Measurements from ENCODE around the gene WNT9A. TPM values are rescaled to one million over a fixed set of nuclear protein-coding genes. Genes with fewer than 3 reads are reported as not detected.
A peak's percentile ranks its signal among the peaks of the same experiment; 100 is the strongest.

WNT9A gene
- 0.31 and 0.36 TPM in 2 replicates for polyA plus RNA-seq (2012; rRNA removed)
- 0.26 and 0.31 TPM in 2 replicates for polyA plus RNA-seq (2012; cell fraction: cytosol; rRNA removed)
- polyA plus RNA-seq (2012; cell fraction: nucleus; rRNA removed) = 0.50 and 0.67 TPM in 2 replicates

GRCh38 chr1:227947676-227948492 lies at the start of gene WNT9A:
WNT9A (minus strand) TSS chr1:227947932; CDS start chr1:227947887, 45 bp downstream.
- H3K4me2 ChIP-seq = peak within 1 kb of the TSS; percentile 71
- POLR2A ChIA-PET = no interaction called here
- no peaks in the 10 kb centered on the region for H3K27me3 ChIP-seq (ENCODE audit: insufficient read depth)
- no peaks in the 10 kb centered on the region for H3K9me2 ChIP-seq
- no peaks in the 10 kb centered on the region for H3F3A ChIP-seq (replicated peaks; ENCODE audit: insufficient read depth)
- no peak within 1 kb of the TSS for H3K27ac ChIP-seq (ENCODE audit: low read depth in 2 of 2, low read length in 1 of 2)
- H3K79me2 ChIP-seq (ENCODE audit: insufficient read depth) = no peaks in the 10 kb centered on the region
- H3K4me3 ChIP-seq (ENCODE audit: low read depth in 2 of 2, low read length in 1 of 2) = peak within 1 kb of the TSS; percentile 42 to 53
- no peak within 1 kb of the TSS for H3K9ac ChIP-seq
- WGBS (ENCODE audit: low lambda C conversion rate) = no CpG with 5 or more reads among the region's 120 CpGs
- no peaks in the 10 kb centered on the region for H3K9me3 ChIP-seq
- peak within 1 kb of the TSS; percentile 56 for H2AFZ ChIP-seq (ENCODE audit: low read depth)
- CTCF ChIA-PET = interaction anchor here (0.6 to 5.2 kb wide), 26 partner anchors 8 to 1468 kb away, joined by 3 to 70 read pairs (median 4); no protein-coding TSS in a partner anchor
- peak; percentile 81 for DNase-seq
- no peaks in the 10 kb centered on the region for H4K20me1 ChIP-seq (ENCODE audit: insufficient read depth)
- no peak for TF ChIP-seq MAX (IDR thresholded peaks at IDR 0.05; ENCODE audit: low read depth)
- TF ChIP-seq YY1 (IDR thresholded peaks at IDR 0.05; ENCODE audit: low read depth) = no peak
- H3K36me3 ChIP-seq (replicated peaks in 1 of 2; ENCODE audit: control insufficient read depth in 1 of 2, insufficient read depth in 2 of 2, low read length in 1 of 2) = no peaks in the 10 kb centered on the region
- peaks cover 0 to 2% of the 10 kb centered on the region in 2 experiments; a peak in 1 of 4 replicates for H3K4me1 ChIP-seq (ENCODE audit: control insufficient read depth in 1 of 2, insufficient read depth in 2 of 2, low read depth in 1 of 2, low read length in 1 of 2)

- no peak overlapping the region for H3K9ac ChIP-seq
- no peak overlapping the region for H2AFZ ChIP-seq (ENCODE audit: low read depth)
- 0 out of 2 replicates have a peak, but pooled peaks cover 5% of the 10 kb centered on the region for H3K9me3 ChIP-seq
- H3K4me2 ChIP-seq = no peak overlapping the region
- no peaks in the 10 kb centered on the region for H3K9me2 ChIP-seq
- H3K27me3 ChIP-seq (ENCODE audit: insufficient read depth) = peaks cover 4% of the 10 kb centered on the region; the same call in 1 of the 2 replicates
- no peaks in the 10 kb centered on the region for H3F3A ChIP-seq (replicated peaks; ENCODE audit: insufficient read depth)
- no peak for DNase-seq
- POLR2A ChIA-PET = interaction anchor here (1.0 kb wide), 1 partner anchor 169 kb away, joined by 3 read pairs; no protein-coding TSS in a partner anchor
- CTCF ChIA-PET = interaction anchor here (1.9 kb wide), 1 partner anchor 8 kb away, joined by 6 read pairs; no protein-coding TSS in a partner anchor
- WGBS (ENCODE audit: low lambda C conversion rate) = 0% methylated on average over 1 of the region's 1 CpG
- no peaks in the 10 kb centered on the region for H3K79me2 ChIP-seq (ENCODE audit: insufficient read depth)
- no peaks in the 10 kb centered on the region for H3K4me1 ChIP-seq (ENCODE audit: control insufficient read depth in 1 of 2, insufficient read depth in 2 of 2, low read depth in 1 of 2, low read length in 1 of 2)
- no peaks in the 10 kb centered on the region for H3K36me3 ChIP-seq (replicated peaks in 1 of 2; ENCODE audit: control insufficient read depth in 1 of 2, insufficient read depth in 2 of 2, low read length in 1 of 2)
- H4K20me1 ChIP-seq (ENCODE audit: insufficient read depth) = no peaks in the 10 kb centered on the region
- H3K27ac ChIP-seq (ENCODE audit: low read depth in 2 of 2, low read length in 1 of 2) = no peak overlapping the region
- no peak overlapping the region for H3K4me3 ChIP-seq (ENCODE audit: low read depth in 2 of 2, low read length in 1 of 2)
- no peak for TF ChIP-seq POLR2AphosphoS5 (IDR thresholded peaks at IDR 0.05; ENCODE audit: low read depth, low read length)
- TF ChIP-seq SMC3 (IDR thresholded peaks at IDR 0.05; ENCODE audit: low read depth, low read length) = no peak
- no peak for TF ChIP-seq RXRA (IDR thresholded peaks at IDR 0.05; ENCODE audit: borderline replicate concordance, low read depth)
- TF ChIP-seq RAD21 (IDR thresholded peaks at IDR 0.05; ENCODE audit: low read length) = no peak
Measured at GRCh38 chr1:227996187-227996950, 48.6 kb upstream of the WNT9A start.

GRCh38 chr1:227994632-227995300 lies 47.0 kb upstream of the WNT9A start:
- TF ChIP-seq SIN3A (IDR thresholded peaks at IDR 0.05; ENCODE audit: borderline replicate concordance, low read depth, low read length) (no peak), TAF1 (IDR thresholded peaks at IDR 0.05; ENCODE audit: borderline replicate concordance, low read depth, low read length) (no peak), MEF2A (IDR thresholded peaks at IDR 0.05; ENCODE audit: borderline replicate concordance, low read depth) (no peak), USF1 (IDR thresholded peaks at IDR 0.05; ENCODE audit: borderline replicate concordance, low read depth) (no peak), CHD2 (IDR thresholded peaks at IDR 0.05; ENCODE audit: low read length, partially characterized antibody) (no peak)
- H3K9ac ChIP-seq = no peak overlapping the region
- ChIA-PET CTCF (interaction anchor here (1.9 kb wide), 1 partner anchor 9 kb away, joined by 6 read pairs; no protein-coding TSS in a partner anchor), POLR2A (no interaction called here)
- DNase-seq = no peak
- H3K4me3 ChIP-seq (ENCODE audit: low read depth in 2 of 2, low read length in 1 of 2) = no peak overlapping the region
- no peaks in the 10 kb centered on the region; the same call in 1 of the 2 replicates for H3K27me3 ChIP-seq (ENCODE audit: insufficient read depth)
- no peaks in the 10 kb centered on the region for H3K4me1 ChIP-seq (ENCODE audit: control insufficient read depth in 1 of 2, insufficient read depth in 2 of 2, low read depth in 1 of 2, low read length in 1 of 2)
- H3K9me2 ChIP-seq = no peaks in the 10 kb centered on the region
- H3F3A ChIP-seq (replicated peaks; ENCODE audit: insufficient read depth) = no peaks in the 10 kb centered on the region
- no peak overlapping the region for H3K4me2 ChIP-seq
- no peaks in the 10 kb centered on the region for H3K79me2 ChIP-seq (ENCODE audit: insufficient read depth)
- no peaks in the 10 kb centered on the region for H3K36me3 ChIP-seq (replicated peaks in 1 of 2; ENCODE audit: control insufficient read depth in 1 of 2, insufficient read depth in 2 of 2, low read length in 1 of 2)
- no peak overlapping the region for H3K27ac ChIP-seq (ENCODE audit: low read depth in 2 of 2, low read length in 1 of 2)
- no peaks in the 10 kb centered on the region for H4K20me1 ChIP-seq (ENCODE audit: insufficient read depth)
- WGBS (ENCODE audit: low lambda C conversion rate) = 4% methylated on average over 7 of the region's 7 CpGs
- H3K9me3 ChIP-seq = 0 out of 2 replicates have a peak, but pooled peaks cover 5% of the 10 kb centered on the region
- no peak overlapping the region for H2AFZ ChIP-seq (ENCODE audit: low read depth)

Data from SK-N-SH (cell line).